DND-41 (cell line): ENCODE results near the gene PPFIBP2.

ENCODE experiments used
- ATAC-seq: fragments of 200-7000 bp; cut with Tn5 transposase; 3 replicates; pipeline ENCODE4 v1.9.1; 2021; ENCODE audit warnings: low read depth; ENCODE audit not compliant: insufficient read depth
- DNase-seq: peaks from one replicate; pipeline ENCODE4 v3.0.0-alpha.2; 2020
- H2AFZ ChIP-seq: 2 replicates; pipeline ENCODE4 v1.6.0; 2012; ENCODE audit warnings: low read depth, low read length
- H3K27ac ChIP-seq: 2 replicates; pipeline ENCODE4 v1.5.1; 2012; ENCODE audit warnings: low read length, inconsistent platforms
- H3K27me3 ChIP-seq: fragments of 200-600 bp; sonication (generic); 2 replicates; pipeline ENCODE4 v1.6.0; 2012; ENCODE audit warnings: low read length, mild to moderate bottlenecking, inconsistent platforms; ENCODE audit not compliant: insufficient read depth, poor library complexity
- H3K36me3 ChIP-seq: 2 replicates; pipeline ENCODE4 v1.5.1; 2012; ENCODE audit warnings: low read length, inconsistent platforms; ENCODE audit not compliant: insufficient read depth
- H3K4me1 ChIP-seq: 2 replicates; pipeline ENCODE4 v1.5.1; 2012; ENCODE audit warnings: mild to moderate bottlenecking, low read length; ENCODE audit not compliant: insufficient read depth
- H3K4me2 ChIP-seq: 2 replicates; pipeline ENCODE4 v1.6.0; 2012; ENCODE audit warnings: mild to moderate bottlenecking, moderate library complexity, low read length, inconsistent platforms; ENCODE audit not compliant: insufficient read depth
- H3K4me3 ChIP-seq, 2 experiments: fragments of 200-600 bp in 1 of 2; shearing (Covaris generic) in 1 of 2; 2 replicates each; pipeline ENCODE4 v1.5.1; 2012 to 2016; ENCODE audit warnings: inconsistent platforms in 2 of 2, low read length in 2 of 2, mild to moderate bottlenecking in 2 of 2, low read depth in 1 of 2, moderate library complexity in 1 of 2
- H3K79me2 ChIP-seq: 2 replicates; pipeline ENCODE4 v1.6.0; 2012; ENCODE audit warnings: low read length, inconsistent platforms; ENCODE audit not compliant: insufficient read depth
- H3K9ac ChIP-seq: 2 replicates; pipeline ENCODE4 v1.6.0; 2012; ENCODE audit warnings: low read depth, mild to moderate bottlenecking, inconsistent platforms, low read length, moderate library complexity
- H3K9me3 ChIP-seq: 2 replicates; pipeline ENCODE4 v1.5.1; 2012; ENCODE audit warnings: low read length, moderate library complexity, mild to moderate bottlenecking, inconsistent platforms; ENCODE audit not compliant: insufficient read depth, severe bottlenecking
- H4K20me1 ChIP-seq: 2 replicates; pipeline ENCODE4 v1.6.0; 2012; ENCODE audit warnings: low read length; ENCODE audit not compliant: insufficient read depth
- EZH2 ChIP-seq: IDR thresholded peaks from 3 replicates; pipeline ENCODE4 v1.6.1; 2012; ENCODE audit warnings: borderline replicate concordance, low read depth, mild to moderate bottlenecking, moderate library complexity, low read length, inconsistent platforms; ENCODE audit not compliant: severe bottlenecking
- TF ChIP-seq, protein P1 (sequence below): IDR thresholded peaks from 2 replicates; pipeline ENCODE4 v1.5.1; 2012; ENCODE audit warnings: borderline replicate concordance, low read length, moderate library complexity, mild to moderate bottlenecking; ENCODE audit not compliant: poor library complexity, severe bottlenecking; ENCODE audit errors: extremely low read depth

Gene PPFIBP2

DNA sequence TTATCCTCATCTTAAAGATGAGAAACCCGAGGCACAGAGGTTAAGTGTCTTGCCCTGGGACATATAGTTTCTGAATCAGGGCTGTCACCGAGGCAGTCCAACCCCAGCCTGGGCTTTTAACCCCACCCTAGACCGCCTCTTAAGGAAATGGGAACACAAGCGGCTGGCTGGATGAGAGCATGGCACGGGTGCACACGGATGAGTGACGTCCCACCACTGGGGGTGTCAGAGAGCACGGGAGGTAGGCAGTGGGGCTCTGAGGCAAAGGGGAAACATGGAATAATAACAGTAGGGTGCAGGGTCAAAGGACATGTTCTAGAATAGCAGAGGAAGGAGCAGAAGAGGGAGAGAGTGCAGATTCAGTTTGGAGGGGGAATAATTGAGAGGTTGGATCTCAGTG is 22.3 kb downstream of the PPFIBP2 start:
- no peak overlapping the region for H3K4me2 ChIP-seq
- H3K27me3 ChIP-seq = peaks cover 4% of the 10 kb centered on the region
- DNase-seq (no peak), ATAC-seq (no peak)
- H3K4me1 ChIP-seq = no peaks in the 10 kb centered on the region
- no peaks in the 10 kb centered on the region for H3K9me3 ChIP-seq
- H3K79me2 ChIP-seq = no peaks in the 10 kb centered on the region
- H3K4me3 ChIP-seq = no peak overlapping the region
- no peak overlapping the region for H2AFZ ChIP-seq
- TF ChIP-seq, protein P1, sequence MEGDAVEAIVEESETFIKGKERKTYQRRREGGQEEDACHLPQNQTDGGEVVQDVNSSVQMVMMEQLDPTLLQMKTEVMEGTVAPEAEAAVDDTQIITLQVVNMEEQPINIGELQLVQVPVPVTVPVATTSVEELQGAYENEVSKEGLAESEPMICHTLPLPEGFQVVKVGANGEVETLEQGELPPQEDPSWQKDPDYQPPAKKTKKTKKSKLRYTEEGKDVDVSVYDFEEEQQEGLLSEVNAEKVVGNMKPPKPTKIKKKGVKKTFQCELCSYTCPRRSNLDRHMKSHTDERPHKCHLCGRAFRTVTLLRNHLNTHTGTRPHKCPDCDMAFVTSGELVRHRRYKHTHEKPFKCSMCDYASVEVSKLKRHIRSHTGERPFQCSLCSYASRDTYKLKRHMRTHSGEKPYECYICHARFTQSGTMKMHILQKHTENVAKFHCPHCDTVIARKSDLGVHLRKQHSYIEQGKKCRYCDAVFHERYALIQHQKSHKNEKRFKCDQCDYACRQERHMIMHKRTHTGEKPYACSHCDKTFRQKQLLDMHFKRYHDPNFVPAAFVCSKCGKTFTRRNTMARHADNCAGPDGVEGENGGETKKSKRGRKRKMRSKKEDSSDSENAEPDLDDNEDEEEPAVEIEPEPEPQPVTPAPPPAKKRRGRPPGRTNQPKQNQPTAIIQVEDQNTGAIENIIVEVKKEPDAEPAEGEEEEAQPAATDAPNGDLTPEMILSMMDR = peak; percentile 51
- no peak for TF ChIP-seq EZH2
- H3K36me3 ChIP-seq = no peaks in the 10 kb centered on the region
- no peak overlapping the region for H3K9ac ChIP-seq
- H4K20me1 ChIP-seq = no peaks in the 10 kb centered on the region
- H3K27ac ChIP-seq = no peak overlapping the region

- no peak overlapping the region for H3K9ac ChIP-seq
- H3K27ac ChIP-seq = no peak overlapping the region
- no peaks in the 10 kb centered on the region for H3K4me1 ChIP-seq
- H3K27me3 ChIP-seq = peaks cover 4% of the 10 kb centered on the region
- H3K79me2 ChIP-seq = no peaks in the 10 kb centered on the region
- no peak overlapping the region for H3K4me3 ChIP-seq
- H3K9me3 ChIP-seq = no peaks in the 10 kb centered on the region
- no peak overlapping the region for H3K4me2 ChIP-seq
- H2AFZ ChIP-seq = no peak overlapping the region
- DNase-seq (no peak), ATAC-seq (no peak)
- no peaks in the 10 kb centered on the region for H4K20me1 ChIP-seq
- H3K36me3 ChIP-seq = no peaks in the 10 kb centered on the region
- TF ChIP-seq, protein P1 = no peak
- no peak for TF ChIP-seq EZH2
Measured at GRCh38 chr11:7537265-7537664, 23.5 kb downstream of the PPFIBP2 start.

- Histone ChIP-seq H3K27ac (no peak overlapping the region), H3K27me3 (peaks cover 4% of the 10 kb centered on the region), H3K9ac (no peak overlapping the region), H3K4me2 (no peak overlapping the region), H4K20me1 (no peaks in the 10 kb centered on the region), H3K79me2 (no peaks in the 10 kb centered on the region), H2AFZ (no peak overlapping the region), H3K9me3 (no peaks in the 10 kb centered on the region), H3K36me3 (no peaks in the 10 kb centered on the region), H3K4me1 (no peaks in the 10 kb centered on the region), H3K4me3 (no peak overlapping the region)
- ATAC-seq (no peak), DNase-seq (no peak)
- no peak for TF ChIP-seq EZH2
- TF ChIP-seq, protein P1 = no peak
Measured at GRCh38 chr11:7538031-7538430, 24.2 kb downstream of the PPFIBP2 start.
